ENCODE results near the gene GIPC2. TPM values are rescaled to one million over a fixed set of nuclear protein-coding genes. Genes with fewer than 3 reads are reported as not detected.
A peak's percentile ranks its signal among the peaks of the same experiment; 100 is the strongest.
"Not testable (repeated sequence)": the region's sequence is repeated elsewhere in the genome, so short reads cannot be mapped to it uniquely, and the experiment has no call there.

The GIPC2 gene
- 4.0 TPM for total RNA-seq
- long read RNA-seq, partial matches to known transcripts: 1 of 17 reads
- long read RNA-seq, other reads (novel, unspliced or antisense): 13 of 17 reads

DNA sequence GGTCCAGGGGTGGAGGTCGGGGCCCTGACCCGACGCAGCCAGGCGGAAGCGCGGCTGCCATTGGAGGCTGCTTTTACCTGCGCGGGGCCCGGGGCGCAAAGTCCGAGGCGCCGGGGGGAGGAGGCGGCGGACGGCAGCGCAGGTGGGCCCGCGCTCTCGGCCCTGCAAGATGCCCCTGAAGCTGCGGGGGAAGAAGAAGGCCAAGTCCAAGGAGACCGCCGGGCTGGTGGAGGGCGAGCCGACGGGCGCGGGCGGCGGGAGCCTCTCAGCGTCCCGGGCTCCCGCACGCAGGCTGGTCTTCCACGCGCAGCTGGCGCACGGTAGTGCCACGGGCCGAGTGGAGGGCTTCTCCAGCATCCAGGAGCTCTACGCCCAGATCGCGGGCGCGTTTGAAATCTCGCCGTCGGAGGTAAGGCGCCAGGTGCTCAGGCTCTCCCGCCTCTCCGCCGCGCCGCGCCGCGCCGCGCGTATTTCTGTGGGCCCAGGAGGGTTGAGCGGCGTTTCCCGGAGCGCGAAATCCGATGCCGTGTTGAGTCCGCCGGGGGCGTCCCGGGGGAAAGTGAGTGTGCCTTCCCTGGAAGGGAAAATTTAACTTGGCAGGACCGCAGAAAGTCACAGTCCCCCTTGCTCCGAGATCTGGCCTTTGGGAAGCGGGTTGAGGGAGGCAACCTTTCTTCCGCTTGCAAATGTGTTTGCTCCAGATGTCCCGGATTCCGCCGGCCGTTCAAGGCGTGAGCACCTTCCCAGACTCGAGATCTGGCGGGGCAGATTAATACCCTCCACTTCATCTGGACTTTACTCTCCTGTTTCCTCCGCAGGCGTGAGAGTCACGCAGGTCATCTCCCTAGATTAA lies at the start of gene GIPC2:
GIPC2 (plus strand) TSS at position 41 of the 853 bp plus-strand sequence; CDS start at position 170, 129 bp downstream.
- no peak for DNase-seq (ENCODE audit: low spot score)
- intact Hi-C loops (cut with DNase I): loop anchor here (2.0 to 5.0 kb wide), 3 partner anchors 39 to 67 kb away; partner anchors contain the start of gene FUBP1

- intact Hi-C loops (cut with DNase I): no loop called here
Observed at GRCh38 chr1:77996734-77997133, 49.0 kb upstream of the GIPC2 start.

GRCh38 chr1:78000536-78000935 lies 45.2 kb upstream of the GIPC2 start:
- intact Hi-C loops (cut with DNase I): not testable (repeated sequence)

More at GRCh38 chr1:77996734-77997133, 49.0 kb upstream of the GIPC2 start:
- DNase-seq (ENCODE audit: low spot score): no peak

DNA sequence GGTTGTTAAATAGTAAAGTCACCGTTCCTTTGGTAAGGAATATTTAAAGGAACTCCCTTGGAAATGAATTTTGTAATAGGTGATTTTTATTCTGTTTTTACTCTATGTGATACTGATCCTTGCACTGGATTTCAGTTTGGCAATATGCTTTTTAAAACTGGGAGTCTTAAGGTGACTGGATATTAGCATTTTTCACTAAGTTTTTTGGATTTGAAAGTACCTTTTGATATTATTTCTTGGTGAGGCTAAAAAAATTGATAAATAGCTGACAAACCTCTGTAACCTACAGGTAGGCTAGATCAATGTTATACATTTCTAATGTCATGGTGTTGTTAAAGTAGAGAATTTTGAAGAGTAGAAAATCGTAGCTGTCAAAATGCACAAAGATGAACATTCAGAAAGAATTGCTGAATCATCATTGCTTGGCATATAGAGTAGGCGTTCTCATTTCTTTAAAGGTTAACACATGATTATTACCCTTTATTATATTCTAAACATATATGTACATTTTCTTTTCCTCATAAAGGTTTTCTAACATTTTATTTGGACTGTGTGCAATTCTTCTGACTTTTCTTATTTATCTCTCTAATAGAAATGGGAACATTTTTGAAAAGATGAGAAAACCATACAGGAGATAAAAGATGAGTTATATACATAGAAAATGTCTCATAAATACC lies 42.6 kb upstream of the GIPC2 start:
- DNase-seq (ENCODE audit: low spot score): no peak
- intact Hi-C loops (cut with DNase I): no loop called here

More at GRCh38 chr1:78000536-78000935, 45.2 kb upstream of the GIPC2 start:
- not testable (repeated sequence) for DNase-seq (ENCODE audit: low spot score)

DNA sequence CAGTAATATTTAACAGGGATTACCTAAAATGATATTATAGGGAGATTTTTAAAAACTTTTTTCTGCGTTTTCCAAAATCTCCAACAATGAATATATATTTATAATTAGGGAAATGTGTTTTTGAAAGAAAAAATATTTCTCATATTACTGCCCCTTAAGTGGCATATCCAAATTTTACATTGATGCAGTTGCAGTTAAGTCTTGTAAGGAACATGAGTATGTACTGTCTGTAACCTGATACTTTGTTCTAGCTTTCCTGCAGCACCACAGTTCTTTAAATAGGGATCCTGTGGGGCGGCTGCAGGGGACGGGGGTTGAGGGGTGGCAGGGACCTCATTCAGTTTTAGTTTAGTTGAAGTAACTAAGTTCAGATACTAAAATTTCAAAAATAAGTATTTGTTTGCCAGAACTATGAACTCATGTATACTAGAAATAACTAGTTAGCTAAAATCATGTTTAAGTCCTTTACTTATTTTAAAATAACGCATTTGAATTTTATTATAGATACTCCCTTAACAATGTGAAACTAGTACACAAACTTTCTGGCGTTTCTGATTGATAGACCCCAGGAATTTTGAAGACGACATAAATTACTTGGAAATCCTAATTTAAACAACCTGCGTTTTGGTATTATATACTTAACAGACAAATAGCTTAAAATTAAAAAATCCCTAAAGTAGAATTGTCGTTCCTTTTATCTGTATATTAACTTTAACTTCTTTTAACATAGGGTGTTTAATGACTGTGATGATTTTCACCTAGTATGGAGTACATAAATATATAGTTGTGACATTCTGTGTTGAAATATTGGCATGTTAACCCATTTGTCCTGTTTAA lies 41.7 kb upstream of the GIPC2 start:
- intact Hi-C loops (cut with DNase I): loop anchor here (1.0 to 2.0 kb wide), 3 partner anchors 25 to 97 kb away; partner anchors contain the start of gene FUBP1
- DNase-seq (ENCODE audit: low spot score): peak; percentile 77

- DNase-seq (ENCODE audit: low spot score): no peak
- intact Hi-C loops (cut with DNase I): loop anchor here (1.0 to 5.0 kb wide), 4 partner anchors 26 to 96 kb away; partner anchors contain the start of genes FUBP1 and GIPC2
Observed at GRCh38 chr1:78004719-78005447, 40.9 kb upstream of the GIPC2 start, which contains the start of gene DNAJB4. Gene DNAJB4, plus strand, starts transcription at chr1:78004939. Its CDS starts 172 bp downstream, at chr1:78005111.

DNA sequence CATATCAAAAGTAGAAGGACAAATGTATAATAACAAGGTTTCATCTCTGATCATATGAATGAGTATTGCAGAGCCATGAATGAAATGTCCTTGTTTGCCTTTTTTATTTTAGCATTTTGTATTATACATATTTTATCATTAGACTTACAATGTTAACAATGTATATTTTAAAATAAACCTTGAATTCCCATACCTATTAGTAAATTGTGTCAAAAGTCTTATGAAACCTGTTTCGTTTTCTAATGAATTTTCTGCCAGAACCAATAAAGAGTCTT lies 40.4 kb upstream of the GIPC2 start:
- DNase-seq (ENCODE audit: low spot score): no peak
- intact Hi-C loops (cut with DNase I): loop anchor here (2.0 to 5.0 kb wide), 3 partner anchors 42 to 95 kb away; partner anchors contain the start of gene GIPC2

DNA sequence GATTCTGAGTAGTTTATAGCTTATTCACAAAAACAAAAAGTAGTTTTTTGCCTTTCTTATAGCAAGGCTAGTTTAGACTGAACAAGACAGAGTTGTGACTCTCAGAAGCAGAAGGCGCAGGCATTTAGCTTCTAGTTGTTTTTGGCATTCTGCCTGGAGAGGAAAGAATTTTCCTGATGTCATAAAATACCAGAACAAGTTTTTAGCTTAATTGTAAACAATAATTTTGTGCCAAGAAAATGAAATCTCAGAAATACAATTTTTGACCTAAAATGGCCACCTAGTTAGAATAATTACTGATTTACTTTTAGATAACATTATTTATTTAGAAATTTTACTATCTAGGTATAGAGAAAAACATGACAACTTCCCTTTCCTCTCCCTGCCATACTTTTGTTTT lies 40.0 kb upstream of the GIPC2 start:
- intact Hi-C loops (cut with DNase I): loop anchor here (2.0 to 5.0 kb wide), 3 partner anchors 42 to 95 kb away; partner anchors contain the start of gene GIPC2
- DNase-seq (ENCODE audit: low spot score): no peak

GRCh38 chr1:78006521-78006920 lies 39.2 kb upstream of the GIPC2 start:
- intact Hi-C loops (cut with DNase I): loop anchor here (5.0 kb wide), 1 partner anchor 41 kb away; the partner anchor contains the start of gene GIPC2
- no peak for DNase-seq (ENCODE audit: low spot score)

GRCh38 chr1:78007677-78008341 lies 38.0 kb upstream of the GIPC2 start:
- intact Hi-C loops (cut with DNase I): loop anchor here (5.0 kb wide), 1 partner anchor 39 kb away; the partner anchor contains the start of gene GIPC2
- no peak for DNase-seq (ENCODE audit: low spot score)

- DNase-seq (ENCODE audit: low spot score): no peak
- intact Hi-C loops (cut with DNase I): loop anchor here (5.0 kb wide), 1 partner anchor 38 kb away; the partner anchor contains the start of gene GIPC2
Observed at GRCh38 chr1:78009276-78009675, 36.5 kb upstream of the GIPC2 start.

DNA sequence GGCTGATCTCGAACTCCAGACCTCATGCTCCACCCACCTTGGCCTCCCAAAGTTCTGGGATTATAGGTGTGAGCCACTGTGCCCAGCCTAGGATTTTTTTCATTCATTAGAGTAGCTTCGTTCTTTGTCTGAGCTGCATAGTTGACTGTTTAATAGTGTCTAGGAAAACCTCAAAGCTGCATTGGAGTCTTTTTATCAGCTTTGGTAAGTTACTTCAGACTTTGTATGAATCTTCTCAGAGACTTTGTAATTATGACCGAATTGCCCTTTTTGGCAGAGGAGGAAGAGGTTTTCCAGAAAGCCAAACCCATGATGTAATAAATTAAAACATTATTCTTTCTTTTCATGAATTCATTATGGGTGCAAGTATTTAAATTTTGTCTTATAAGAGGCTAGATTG lies 35.9 kb upstream of the GIPC2 start:
- no peak for DNase-seq (ENCODE audit: low spot score)

DNA sequence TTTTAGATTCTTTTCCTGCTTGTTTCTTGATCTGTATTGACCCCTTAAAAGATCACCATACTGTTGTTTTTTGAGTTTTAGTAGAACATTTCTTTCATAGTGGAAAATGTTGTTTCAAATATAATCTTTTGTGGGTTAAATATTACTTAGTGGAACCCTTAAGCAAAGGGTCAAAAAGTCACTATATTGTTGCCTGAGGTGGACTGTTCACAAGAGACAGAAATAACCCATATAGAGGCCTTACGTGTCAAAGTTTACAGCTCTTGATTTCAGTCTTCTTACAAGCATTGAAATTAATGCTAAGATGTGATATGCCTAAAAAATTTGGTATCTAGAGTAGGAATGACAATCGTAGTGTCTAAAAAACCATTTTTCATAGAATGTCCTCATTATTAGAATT lies 34.7 kb upstream of the GIPC2 start:
- DNase-seq (ENCODE audit: low spot score): no peak
- intact Hi-C loops (cut with DNase I): no loop called here

More for the DNA sequence above, 35.9 kb upstream of the GIPC2 start:
- intact Hi-C loops (cut with DNase I): loop anchor here (5.0 kb wide), 1 partner anchor 37 kb away; the partner anchor contains the start of gene GIPC2

DNA sequence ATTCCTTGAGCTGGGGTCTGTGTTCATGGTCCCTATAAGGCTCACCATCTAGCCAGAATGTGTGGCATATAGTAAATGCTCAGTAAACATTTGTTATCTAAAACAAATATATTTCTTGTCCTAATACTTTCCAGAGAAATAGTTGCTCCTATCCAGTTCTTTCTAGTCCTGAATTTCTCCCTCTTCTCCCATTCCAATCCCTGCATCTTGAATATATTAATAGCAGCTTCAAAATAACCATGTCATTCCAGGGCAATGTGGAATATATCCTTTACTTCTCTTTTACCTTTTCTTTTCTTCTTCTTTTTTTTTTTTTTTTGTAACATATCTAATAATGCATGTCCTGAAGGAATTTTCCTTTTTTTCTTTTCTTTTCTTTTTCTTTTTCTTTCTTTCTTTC lies 30.6 kb upstream of the GIPC2 start:
- intact Hi-C loops (cut with DNase I): no loop called here
- no peak for DNase-seq (ENCODE audit: low spot score)

- no peak for DNase-seq (ENCODE audit: low spot score)
- intact Hi-C loops (cut with DNase I): no loop called here
Observed at GRCh38 chr1:78019024-78019423, 26.7 kb upstream of the GIPC2 start.

GRCh38 chr1:78021134-78021533 lies 24.6 kb upstream of the GIPC2 start:
- intact Hi-C loops (cut with DNase I); DNase-seq (ENCODE audit: low spot score): not testable (repeated sequence)

- intact Hi-C loops (cut with DNase I): no loop called here
Observed at GRCh38 chr1:78029793-78030192, 16.0 kb upstream of the GIPC2 start.

More at GRCh38 chr1:78029793-78030192, 16.0 kb upstream of the GIPC2 start:
- DNase-seq (ENCODE audit: low spot score): no peak

Measured in cardiac septum (tissue), 1 donor.